Liver (tissue), 9 donors: Measurements from ENCODE around the gene UMPS. TPM values are rescaled to one million over a fixed set of nuclear protein-coding genes. Genes with fewer than 3 reads are reported as not detected.

ENCODE experiments used
- DNase-seq: peaks from one replicate; pipeline ENCODE4 v3.0.0-alpha.2; 2017; ENCODE audit warnings: low spot score
- H3K27ac ChIP-seq, 2 donors: one replicate each; pipeline ENCODE4 v1.7.0; 2013; ENCODE audit warnings: inconsistent platforms in 2 of 2, low read length in 2 of 2, control low read depth in 1 of 2, low read depth in 1 of 2, mild to moderate bottlenecking in 1 of 2
- H3K27me3 ChIP-seq, 4 donors: one replicate each; pipeline versions ENCODE4 v1.6.1 to v1.7.0; 2013; ENCODE audit warnings: low read length in 3 of 4, inconsistent platforms in 1 of 4, mild to moderate bottlenecking in 1 of 4, moderate library complexity in 1 of 4; ENCODE audit not compliant: control insufficient read depth in 4 of 4, insufficient read depth in 4 of 4
- H3K36me3 ChIP-seq, 4 donors: one replicate each; pipeline versions ENCODE4 v1.6.1 to v1.7.0; 2013; ENCODE audit warnings: low read length in 3 of 4, mild to moderate bottlenecking in 3 of 4, low read depth in 1 of 4, moderate library complexity in 1 of 4; ENCODE audit not compliant: control insufficient read depth in 4 of 4, insufficient read depth in 3 of 4
- H3K4me1 ChIP-seq, 4 donors: one replicate each; pipeline versions ENCODE4 v1.6.1 to v1.7.0; 2013; ENCODE audit warnings: low read length in 3 of 4, mild to moderate bottlenecking in 3 of 4, moderate library complexity in 1 of 4; ENCODE audit not compliant: control insufficient read depth in 4 of 4, insufficient read depth in 4 of 4
- H3K4me3 ChIP-seq, 3 donors: one replicate each; pipeline versions ENCODE4 v1.6.1 to v1.7.0; 2013; ENCODE audit warnings: low read length in 3 of 3, control low read depth in 1 of 3, low read depth in 1 of 3, mild to moderate bottlenecking in 1 of 3
- H3K9ac ChIP-seq, 2 donors: one replicate each; pipeline ENCODE4 v1.7.0; 2013; ENCODE audit warnings: low read length in 2 of 2, mild to moderate bottlenecking in 2 of 2, moderate library complexity in 2 of 2, control low read depth in 1 of 2, low read depth in 1 of 2
- H3K9me3 ChIP-seq, 4 donors: one replicate each; pipeline versions ENCODE4 v1.6.1 to v1.7.0; 2013; ENCODE audit warnings: low read length in 3 of 4; ENCODE audit not compliant: control insufficient read depth in 4 of 4
- ATF3 ChIP-seq: IDR thresholded peaks from 2 replicates; pipeline ENCODE4 v1.6.1; 2016; ENCODE audit warnings: antibody characterized with exemption
- EGR1 ChIP-seq, 2 donors: IDR thresholded peaks; 2 replicates each; pipeline ENCODE4 v1.6.1; 2016 to 2018; ENCODE audit warnings: antibody characterized with exemption in 2 of 2, low read depth in 2 of 2
- FOXA1 ChIP-seq: IDR thresholded peaks from 2 replicates; pipeline ENCODE4 v1.6.1; 2016; ENCODE audit warnings: antibody characterized with exemption
- GABPA ChIP-seq, 2 donors: IDR thresholded peaks in 1 of 2; conservative IDR thresholded peaks in 1 of 2; 2 replicates each; pipeline ENCODE4 v1.6.1; 2016; ENCODE audit warnings: antibody characterized with exemption in 2 of 2, mild to moderate bottlenecking in 1 of 2, moderate library complexity in 1 of 2
- HNF4A ChIP-seq, 2 donors: conservative IDR thresholded peaks; 2 replicates each; pipeline ENCODE4 v1.6.1; 2016; ENCODE audit warnings: antibody characterized with exemption in 2 of 2, mild to moderate bottlenecking in 2 of 2
- HNF4G ChIP-seq: IDR thresholded peaks from 2 replicates; pipeline ENCODE4 v1.6.1; 2016; ENCODE audit warnings: antibody characterized with exemption
- JUND ChIP-seq, 2 donors: IDR thresholded peaks; 2 replicates each; pipeline ENCODE4 v1.6.1; 2016; ENCODE audit warnings: antibody characterized with exemption in 2 of 2
- MAX ChIP-seq: IDR thresholded peaks from 2 replicates; pipeline ENCODE4 v1.6.1; 2016; ENCODE audit warnings: antibody characterized with exemption
- NR2F2 ChIP-seq: IDR thresholded peaks from 2 replicates; pipeline ENCODE4 v1.6.1; 2016; ENCODE audit warnings: antibody characterized with exemption
- RAD21 ChIP-seq, 2 donors: IDR thresholded peaks; 2 replicates each; pipeline ENCODE4 v1.6.1; 2016; ENCODE audit warnings: antibody characterized with exemption in 2 of 2, mild to moderate bottlenecking in 2 of 2
- REST ChIP-seq: IDR thresholded peaks from 2 replicates; pipeline ENCODE4 v1.6.1; 2016; ENCODE audit warnings: antibody characterized with exemption, mild to moderate bottlenecking
- RXRA ChIP-seq, 2 donors: IDR thresholded peaks; 2 replicates each; pipeline ENCODE4 v1.6.1; 2017 to 2018; ENCODE audit warnings: antibody characterized with exemption in 2 of 2, mild to moderate bottlenecking in 1 of 2
- SP1 ChIP-seq: IDR thresholded peaks from 2 replicates; pipeline ENCODE4 v1.6.1; 2018; ENCODE audit warnings: antibody characterized with exemption, mild to moderate bottlenecking
- TAF1 ChIP-seq: conservative IDR thresholded peaks from 2 replicates; pipeline ENCODE4 v1.6.1; 2016; ENCODE audit warnings: antibody characterized with exemption, mild to moderate bottlenecking
- YY1 ChIP-seq: IDR thresholded peaks from 2 replicates; pipeline ENCODE4 v1.6.1; 2016; ENCODE audit warnings: antibody characterized with exemption, mild to moderate bottlenecking
- ZBTB33 ChIP-seq: IDR thresholded peaks from 2 replicates; pipeline ENCODE4 v1.6.1; 2016; ENCODE audit warnings: antibody characterized with exemption
- WGBS: extraction: QIAGEN DNeasy Blood & Tissue Kit; methylation state at CpG from one replicate; pipeline ENCODE4 v1.1.7; 2013; 5-methylcytosine and 5-hydroxymethylcytosine counted together
- polyA plus RNA-seq, 2 donors: library from polyadenylated mRNA; stranded (reverse) in 1 of 2; unstranded in 1 of 2; fragments of 200-250 nt in 1 of 2; fragments of >200 nt in 1 of 2; fragmentation: Nextera tagmentation in 1 of 2; extraction: Ambion mirVana in 1 of 2; gene quantifications; one replicate each; pipeline versions ENCODE4 v1.2.1 to v1.2.3, GENCODE V29; 2013 to 2015
- total RNA-seq, 2 donors: library from RNA; depleted of rRNA; stranded (reverse); fragments of >200 nt; gene quantifications; one replicate each; pipeline ENCODE4 v1.2.3, GENCODE V29; 2014
- donor health status: healthy.
- donor health status: healthy.
- donor health status: healthy.
- donor health status: healthy.
- donor health status: healthy.

The UMPS gene
- total and polyA plus RNA-seq, 4 donors: 21.3 to 39.4 (median 26.0) TPM

- peaks cover 0 to 4% (median under 1%) of the 10 kb centered on the region in 4 donors for H3K36me3 ChIP-seq
- H3K9me3 ChIP-seq: no peaks in the 10 kb centered on the region
- TF ChIP-seq NR2F2: no peak
- TF ChIP-seq HNF4A (conservative IDR thresholded peaks at IDR 0.05): no peak
- no peak for TF ChIP-seq EGR1 (IDR thresholded peaks at IDR 0.05; ENCODE audit: low read depth in 2 of 2)
- TF ChIP-seq MAX: no peak
- no peak for TF ChIP-seq FOXA1
- TF ChIP-seq REST: no peak
- TF ChIP-seq RAD21 (IDR thresholded peaks at IDR 0.05): no peak
- no peak for TF ChIP-seq ZBTB33
- TF ChIP-seq GABPA (IDR thresholded peaks at IDR 0.05 in 1 of 2, conservative IDR thresholded peaks at IDR 0.05 in 1 of 2): no peak
- TF ChIP-seq JUND (IDR thresholded peaks at IDR 0.05): no peak
- no peak for TF ChIP-seq HNF4G
- no peak for TF ChIP-seq SP1
- TF ChIP-seq ATF3: no peak
- TF ChIP-seq TAF1: no peak
- no peaks in the 10 kb centered on the region for H3K27me3 ChIP-seq
- H3K4me3 ChIP-seq: no peak overlapping the region
- 95% methylated on average over 3 of the region's 3 CpGs for WGBS
- no peak for DNase-seq
- H3K9ac ChIP-seq: no peak overlapping the region
- no peak overlapping the region for H3K27ac ChIP-seq
- H3K4me1 ChIP-seq: peaks cover 5 to 31% (median 11%) of the 10 kb centered on the region in 4 donors
Observed at GRCh38 chr3:124695369-124695768, 34.9 kb upstream of the UMPS start.

GRCh38 chr3:124696006-124696405 is 34.2 kb upstream of the UMPS start:
- Histone ChIP-seq H3K4me1 (peaks cover 5 to 30% (median 11%) of the 10 kb centered on the region in 4 donors), H3K27ac (no peak overlapping the region), H3K9ac (no peak overlapping the region), H3K27me3 (no peaks in the 10 kb centered on the region), H3K9me3 (no peaks in the 10 kb centered on the region), H3K4me3 (no peak overlapping the region), H3K36me3 (peaks cover 0 to 4% (median under 1%) of the 10 kb centered on the region in 4 donors)
- WGBS: 82% methylated on average over 4 of the region's 4 CpGs
- DNase-seq: no peak
- TF ChIP-seq RAD21 (IDR thresholded peaks at IDR 0.05) (no peak), MAX (no peak), JUND (IDR thresholded peaks at IDR 0.05) (no peak), HNF4G (no peak), FOXA1 (no peak), GABPA (IDR thresholded peaks at IDR 0.05 in 1 of 2, conservative IDR thresholded peaks at IDR 0.05 in 1 of 2) (no peak), ATF3 (no peak), RXRA (IDR thresholded peaks at IDR 0.05) (no peak), TAF1 (no peak), HNF4A (conservative IDR thresholded peaks at IDR 0.05) (no peak), ZBTB33 (no peak), EGR1 (IDR thresholded peaks at IDR 0.05; ENCODE audit: low read depth in 2 of 2) (no peak), YY1 (no peak), REST (no peak), SP1 (no peak)
